ENCODE measurements around the gene ZFP36. TPM values are rescaled to one million over a fixed set of nuclear protein-coding genes. Genes with fewer than 3 reads are reported as not detected.

The ZFP36 gene
- total and polyA plus RNA-seq, 2 donors (not counting 1 experiment from before 2014, with no cell fraction given), result 260 to 1,633 TPM

GRCh38 chr19:39397360-39398296 is 9.0 kb upstream of the ZFP36 start:
- TF ChIP-seq EZH2 (IDR thresholded peaks at IDR 0.05; ENCODE audit: borderline replicate concordance, insufficient read depth, low read depth, low read length, poor library complexity, severe bottlenecking), result no peak
- peak; percentile 94 for TF ChIP-seq CTCF (IDR thresholded peaks at IDR 0.05)
- H3K4me1 Mint-ChIP-seq, result peaks cover 65% of the 10 kb centered on the region
- H3K27me3 Mint-ChIP-seq, result no peaks in the 10 kb centered on the region
- Histone ChIP-seq H3K4me1 (ENCODE audit: control insufficient read depth in 2 of 2, insufficient read depth in 2 of 2, low read length in 2 of 2) (peaks cover 49 to 57% of the 10 kb centered on the region in 2 donors), H3K79me2 (ENCODE audit: control insufficient read depth, insufficient read depth, low read length) (peaks cover 69% of the 10 kb centered on the region), H2AFZ (ENCODE audit: insufficient read depth, low read depth, low read length, poor library complexity, severe bottlenecking) (no peak overlapping the region), H3K4me2 (replicated peaks; ENCODE audit: low read depth, low read length, poor library complexity, severe bottlenecking) (peak overlapping the region; percentile 60), H3K9ac (ENCODE audit: low read length) (peak overlapping the region; percentile 29), H3K27me3 (replicated peaks in 1 of 4; ENCODE audit: control extremely low read depth in 1 of 4, control insufficient read depth in 3 of 4, insufficient read depth in 4 of 4, low read length in 3 of 4) (no peaks in the 10 kb centered on the region), H3K36me3 (replicated peaks in 1 of 2; ENCODE audit: control extremely low read depth in 1 of 2, control insufficient read depth in 1 of 2, extremely low read depth in 1 of 2, insufficient read depth in 2 of 2, low read length in 1 of 2) (peaks cover 0 to 37% of the 10 kb centered on the region in 2 experiments), H3K4me3 (ENCODE audit: control extremely low read depth in 1 of 5, extremely low read depth in 1 of 5, insufficient read depth in 1 of 5, low read depth in 2 of 5, low read length in 4 of 5) (peak overlapping the region in 4 of 5 experiments; percentile 1 to 21 (median 13)), H3K9me3 (ENCODE audit: control extremely low read depth in 1 of 3, control insufficient read depth in 2 of 3, insufficient read depth in 1 of 3, low read length in 2 of 3) (peaks cover 0 to 17% (median 0%) of the 10 kb centered on the region in 3 donors), H3K27ac (ENCODE audit: low read length in 2 of 2) (peak overlapping the region; percentile 90 to 100), H4K20me1 (ENCODE audit: control insufficient read depth, insufficient read depth, low read length, poor library complexity, severe bottlenecking) (peaks cover 19% of the 10 kb centered on the region)
- H3K4me3 Mint-ChIP-seq, result peak overlapping the region; percentile 70
- ChIA-PET POLR2A (interaction anchor here (0.6 to 4.1 kb wide), 10 partner anchors 10 to 272 kb away, joined by 3 to 67 read pairs (median 4); partner anchors contain the start of genes PAK4, PLEKHG2, RPS16 and SAMD4B), CTCF (interaction anchor here (0.6 to 8.9 kb wide), 19 partner anchors 8 to 285 kb away, joined by 3 to 260 read pairs (median 6); partner anchors contain the start of genes EID2B, PLEKHG2, RPS16 and SAMD4B)
- peak; percentile 92 for DNase-seq
- H3K9me3 Mint-ChIP-seq (ENCODE audit: insufficient read depth), result no peaks in the 10 kb centered on the region
- intact Hi-C loops (cut with micrococcal nuclease), result loop anchor here (1.0 kb wide), 3 partner anchors 14 to 275 kb away; partner anchors contain the start of gene SUPT5H
- whole genome bisulfite sequencing (ENCODE audit: insufficient coverage), result 44% methylated on average over 10 of the region's 17 CpGs
- peak; percentile 50 for ATAC-seq (ENCODE audit: low read depth)
- peak overlapping the region; percentile 96 for H3K27ac Mint-ChIP-seq

Measured in B cell (primary cell).